ENCODE results near the gene FAM120AOS. TPM values are rescaled to one million over a fixed set of nuclear protein-coding genes. Genes with fewer than 3 reads are reported as not detected.
A peak's percentile ranks its signal among the peaks of the same experiment; 100 is the strongest.

Gene FAM120AOS
- polyA plus RNA-seq, 1 experiment: 34.3 TPM

DNA sequence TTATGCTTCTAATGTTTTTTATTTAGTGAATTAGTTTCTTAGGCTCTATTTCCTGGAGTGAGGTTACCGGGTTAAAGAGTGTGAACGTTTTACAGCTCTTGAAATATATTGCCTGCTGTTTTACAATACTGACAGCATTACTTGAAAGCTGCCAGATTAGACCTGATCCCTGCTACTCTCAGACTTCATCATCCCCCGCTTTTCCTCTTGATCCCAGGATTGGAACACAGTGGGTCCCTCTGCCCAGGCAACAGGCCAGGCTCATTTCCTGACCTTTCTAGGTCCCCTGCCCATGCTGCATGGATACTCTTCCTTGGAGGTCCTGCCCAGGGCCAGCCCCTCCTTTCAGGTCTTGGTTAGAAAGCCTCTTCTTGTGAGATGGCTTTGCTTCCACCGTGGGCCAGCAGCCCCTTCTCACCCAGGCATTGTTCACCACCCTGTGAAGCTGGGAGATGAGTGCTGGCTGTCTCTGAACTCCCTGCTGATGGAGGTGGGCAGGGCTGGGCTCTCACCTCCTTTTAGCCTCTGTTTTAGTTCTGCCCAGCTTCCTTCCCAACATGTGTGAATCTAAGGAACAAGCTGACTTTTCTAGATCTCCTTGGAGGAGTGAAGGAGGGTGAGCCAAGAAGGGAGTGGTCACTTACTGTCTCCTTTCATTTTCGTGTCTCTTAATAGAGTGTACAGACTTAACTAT is 15.5 kb upstream of the FAM120AOS start:
- POLR2A ChIA-PET: interaction anchor here (0.8 to 1.0 kb wide), 2 partner anchors 13 to 349 kb away, joined by 3 to 4 read pairs; no protein-coding TSS in a partner anchor
- DNase-seq (ENCODE audit: low read depth): peak; percentile 43

DNA sequence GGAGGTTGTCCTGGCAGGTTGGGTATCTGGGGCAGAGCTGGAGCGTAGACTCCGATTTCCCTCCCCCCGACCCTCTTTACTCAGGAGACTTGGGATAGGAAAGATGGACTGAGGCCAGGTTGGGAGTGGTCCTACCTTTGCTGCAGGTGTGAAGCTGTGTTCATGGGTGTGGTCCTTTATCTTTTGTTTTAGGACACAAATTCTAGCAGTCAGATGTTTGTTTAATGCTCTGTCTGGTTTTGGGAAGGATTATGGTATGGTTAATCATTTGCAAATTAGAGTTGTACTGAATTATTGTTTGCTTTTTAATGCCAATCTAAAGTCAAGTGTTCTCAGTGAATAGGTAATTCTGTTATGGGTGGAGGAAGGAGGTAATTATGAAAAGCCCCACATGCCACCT is 14.1 kb upstream of the FAM120AOS start:
- CTCF ChIA-PET: no interaction called here
- POLR2A ChIA-PET: no interaction called here

More for the DNA sequence above, 15.5 kb upstream of the FAM120AOS start:
- TF ChIP-seq, protein P1, sequence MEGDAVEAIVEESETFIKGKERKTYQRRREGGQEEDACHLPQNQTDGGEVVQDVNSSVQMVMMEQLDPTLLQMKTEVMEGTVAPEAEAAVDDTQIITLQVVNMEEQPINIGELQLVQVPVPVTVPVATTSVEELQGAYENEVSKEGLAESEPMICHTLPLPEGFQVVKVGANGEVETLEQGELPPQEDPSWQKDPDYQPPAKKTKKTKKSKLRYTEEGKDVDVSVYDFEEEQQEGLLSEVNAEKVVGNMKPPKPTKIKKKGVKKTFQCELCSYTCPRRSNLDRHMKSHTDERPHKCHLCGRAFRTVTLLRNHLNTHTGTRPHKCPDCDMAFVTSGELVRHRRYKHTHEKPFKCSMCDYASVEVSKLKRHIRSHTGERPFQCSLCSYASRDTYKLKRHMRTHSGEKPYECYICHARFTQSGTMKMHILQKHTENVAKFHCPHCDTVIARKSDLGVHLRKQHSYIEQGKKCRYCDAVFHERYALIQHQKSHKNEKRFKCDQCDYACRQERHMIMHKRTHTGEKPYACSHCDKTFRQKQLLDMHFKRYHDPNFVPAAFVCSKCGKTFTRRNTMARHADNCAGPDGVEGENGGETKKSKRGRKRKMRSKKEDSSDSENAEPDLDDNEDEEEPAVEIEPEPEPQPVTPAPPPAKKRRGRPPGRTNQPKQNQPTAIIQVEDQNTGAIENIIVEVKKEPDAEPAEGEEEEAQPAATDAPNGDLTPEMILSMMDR (IDR thresholded peaks at IDR 0.05; ENCODE audit: insufficient read depth, low read depth, low read length): no peak
- CTCF ChIA-PET: interaction anchor here (1.2 kb wide), 2 partner anchors 19 to 98 kb away, joined by 3 to 4 read pairs; no protein-coding TSS in a partner anchor
- Histone ChIP-seq H3K27me3 (ENCODE audit: control insufficient read depth, insufficient read depth, low read length) (no peaks in the 10 kb centered on the region), H3K4me3 (ENCODE audit: low read depth, low read length) (no peak overlapping the region), H3K36me3 (ENCODE audit: control insufficient read depth, insufficient read depth, low read length) (no peaks in the 10 kb centered on the region)

DNA sequence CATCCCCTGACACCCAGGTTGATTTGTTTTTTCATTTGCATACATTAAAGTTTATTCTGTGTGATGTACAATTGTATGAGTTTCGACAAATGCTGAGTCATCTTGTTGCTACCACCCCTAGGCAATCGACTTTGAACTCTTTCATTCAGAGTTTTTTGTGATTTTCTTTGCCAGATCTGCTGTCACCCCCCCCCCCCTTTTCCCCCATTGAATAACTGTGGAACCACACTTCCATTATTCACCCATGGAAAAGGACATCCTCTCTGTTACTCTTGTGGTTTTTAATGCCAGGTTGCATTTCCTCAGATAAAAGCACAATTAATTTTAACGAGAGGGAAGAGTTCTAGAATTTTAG is 13.7 kb upstream of the FAM120AOS start:
- Histone ChIP-seq H3K36me3 (ENCODE audit: control insufficient read depth, insufficient read depth, low read length) (no peaks in the 10 kb centered on the region), H3K27me3 (ENCODE audit: control insufficient read depth, insufficient read depth, low read length) (no peaks in the 10 kb centered on the region), H3K4me3 (ENCODE audit: low read depth, low read length) (no peak overlapping the region)
- TF ChIP-seq, protein P1 (IDR thresholded peaks at IDR 0.05; ENCODE audit: insufficient read depth, low read depth, low read length): no peak
- ChIA-PET POLR2A (no interaction called here), CTCF (no interaction called here)
- no peak for DNase-seq (ENCODE audit: low read depth)

More for the DNA sequence above, 14.1 kb upstream of the FAM120AOS start:
- DNase-seq (ENCODE audit: low read depth): no peak
- TF ChIP-seq, protein P1 (IDR thresholded peaks at IDR 0.05; ENCODE audit: insufficient read depth, low read depth, low read length): no peak
- Histone ChIP-seq H3K27me3 (ENCODE audit: control insufficient read depth, insufficient read depth, low read length) (no peaks in the 10 kb centered on the region), H3K36me3 (ENCODE audit: control insufficient read depth, insufficient read depth, low read length) (no peaks in the 10 kb centered on the region), H3K4me3 (ENCODE audit: low read depth, low read length) (no peak overlapping the region)

DNA sequence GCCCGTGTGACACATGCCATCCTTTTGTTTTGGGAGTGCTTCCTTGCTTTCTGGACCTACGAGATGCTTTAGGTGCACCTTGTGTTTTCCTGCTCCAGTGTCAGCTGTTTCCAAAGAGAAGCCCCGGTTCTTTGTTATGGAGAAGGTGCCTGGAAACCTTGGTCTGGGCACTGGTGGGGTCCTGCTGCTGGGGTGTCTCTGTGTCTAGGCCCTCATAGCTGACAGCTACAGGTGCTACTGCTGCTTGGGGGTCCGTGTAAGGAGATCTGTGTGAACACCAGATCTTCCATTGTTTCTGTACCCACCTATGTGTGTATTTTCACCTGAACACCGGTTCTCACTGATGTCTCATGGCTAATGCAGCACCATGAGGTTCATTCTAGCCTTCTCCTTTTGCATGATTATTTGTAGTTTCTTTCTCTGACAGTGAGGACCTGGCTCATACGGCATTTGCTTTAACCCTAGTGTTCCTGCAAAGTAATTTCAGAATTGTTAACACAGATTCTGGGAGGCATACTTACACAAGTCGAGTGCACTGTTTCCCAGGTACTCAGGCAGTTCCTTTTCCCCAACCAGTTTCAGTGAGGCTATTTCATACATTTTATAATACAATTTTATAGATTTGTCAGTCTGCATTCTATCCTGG is 13.2 kb upstream of the FAM120AOS start:
- DNase-seq (ENCODE audit: low read depth): no peak
- H3K4me3 ChIP-seq (ENCODE audit: low read depth, low read length): no peak overlapping the region
- no peaks in the 10 kb centered on the region for H3K27me3 ChIP-seq (ENCODE audit: control insufficient read depth, insufficient read depth, low read length)
- H3K36me3 ChIP-seq (ENCODE audit: control insufficient read depth, insufficient read depth, low read length): no peaks in the 10 kb centered on the region
- ChIA-PET POLR2A (no interaction called here), CTCF (no interaction called here)
- TF ChIP-seq, protein P1 (IDR thresholded peaks at IDR 0.05; ENCODE audit: insufficient read depth, low read depth, low read length): no peak

DNA sequence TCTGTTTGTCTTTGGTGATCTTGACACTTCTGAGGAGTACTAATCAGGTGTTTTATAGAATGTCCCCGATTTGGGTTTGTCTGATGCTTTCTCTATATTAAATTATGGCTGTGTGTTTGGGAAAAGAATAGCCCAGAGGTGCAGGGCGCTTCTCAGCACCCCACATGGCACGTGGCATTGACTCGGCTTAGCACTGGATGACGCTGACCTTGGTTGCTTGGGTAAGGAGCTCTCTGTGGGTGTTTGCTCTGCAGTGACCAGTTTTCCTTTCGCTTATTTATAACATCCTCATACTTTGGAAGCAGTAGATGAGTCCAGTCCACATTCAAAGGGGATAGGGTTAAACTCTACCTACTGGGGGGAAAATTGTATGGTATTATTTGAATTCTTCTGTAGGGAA is 12.5 kb upstream of the FAM120AOS start:
- ChIA-PET CTCF (interaction anchor here (2.9 kb wide), 1 partner anchor 101 kb away, joined by 10 read pairs; no protein-coding TSS in a partner anchor), POLR2A (interaction anchor here (0.6 kb wide), 1 partner anchor 8 kb away, joined by 4 read pairs; no protein-coding TSS in a partner anchor)
- Histone ChIP-seq H3K4me3 (ENCODE audit: low read depth, low read length) (no peak overlapping the region), H3K36me3 (ENCODE audit: control insufficient read depth, insufficient read depth, low read length) (no peaks in the 10 kb centered on the region), H3K27me3 (ENCODE audit: control insufficient read depth, insufficient read depth, low read length) (no peaks in the 10 kb centered on the region)
- DNase-seq (ENCODE audit: low read depth): no peak
- TF ChIP-seq, protein P1 (IDR thresholded peaks at IDR 0.05; ENCODE audit: insufficient read depth, low read depth, low read length): no peak
